Measurements from ENCODE around the gene SPEG. TPM values are rescaled to one million over a fixed set of nuclear protein-coding genes. Genes with fewer than 3 reads are reported as not detected.

Gene SPEG
- total RNA-seq, 1 donor from 2014 or later = 390 TPM

DNA sequence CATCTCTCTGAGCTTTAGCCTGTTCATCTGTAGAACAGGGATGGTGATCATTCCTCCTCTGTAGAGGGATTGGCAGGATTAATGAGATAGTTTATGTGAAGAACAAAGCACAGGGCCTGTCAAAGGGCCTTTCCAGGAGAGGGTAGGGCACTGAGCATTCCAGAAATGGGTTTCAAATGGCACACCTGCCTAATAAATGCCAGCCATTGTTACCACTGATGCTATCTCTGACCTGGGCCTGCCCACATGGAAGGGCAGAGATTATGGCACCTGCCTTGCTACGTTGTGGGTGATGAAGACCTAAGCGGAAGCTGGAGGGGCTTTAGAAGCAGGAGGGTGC, 33.1 kb downstream of the SPEG start:
- H3K27me3 ChIP-seq = no peaks in the 10 kb centered on the region
- TF ChIP-seq, protein P1, sequence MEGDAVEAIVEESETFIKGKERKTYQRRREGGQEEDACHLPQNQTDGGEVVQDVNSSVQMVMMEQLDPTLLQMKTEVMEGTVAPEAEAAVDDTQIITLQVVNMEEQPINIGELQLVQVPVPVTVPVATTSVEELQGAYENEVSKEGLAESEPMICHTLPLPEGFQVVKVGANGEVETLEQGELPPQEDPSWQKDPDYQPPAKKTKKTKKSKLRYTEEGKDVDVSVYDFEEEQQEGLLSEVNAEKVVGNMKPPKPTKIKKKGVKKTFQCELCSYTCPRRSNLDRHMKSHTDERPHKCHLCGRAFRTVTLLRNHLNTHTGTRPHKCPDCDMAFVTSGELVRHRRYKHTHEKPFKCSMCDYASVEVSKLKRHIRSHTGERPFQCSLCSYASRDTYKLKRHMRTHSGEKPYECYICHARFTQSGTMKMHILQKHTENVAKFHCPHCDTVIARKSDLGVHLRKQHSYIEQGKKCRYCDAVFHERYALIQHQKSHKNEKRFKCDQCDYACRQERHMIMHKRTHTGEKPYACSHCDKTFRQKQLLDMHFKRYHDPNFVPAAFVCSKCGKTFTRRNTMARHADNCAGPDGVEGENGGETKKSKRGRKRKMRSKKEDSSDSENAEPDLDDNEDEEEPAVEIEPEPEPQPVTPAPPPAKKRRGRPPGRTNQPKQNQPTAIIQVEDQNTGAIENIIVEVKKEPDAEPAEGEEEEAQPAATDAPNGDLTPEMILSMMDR (IDR thresholded peaks at IDR 0.05) = no peak
- no peaks in the 10 kb centered on the region for H3K9me3 ChIP-seq
- peak overlapping the region in 1 of 2 donors; percentile 73 for H3K27ac ChIP-seq
- no peak overlapping the region for H3K4me3 ChIP-seq
- intact Hi-C loops (cut with DNase I) = no loop called here
- H3K36me3 ChIP-seq = peaks cover 89 to 93% of the 10 kb centered on the region in 2 donors
- peaks cover 3 to 22% of the 10 kb centered on the region in 2 donors for H3K4me1 ChIP-seq
- DNase-seq (ENCODE audit: low spot score in 2 of 2) = no peak

DNA sequence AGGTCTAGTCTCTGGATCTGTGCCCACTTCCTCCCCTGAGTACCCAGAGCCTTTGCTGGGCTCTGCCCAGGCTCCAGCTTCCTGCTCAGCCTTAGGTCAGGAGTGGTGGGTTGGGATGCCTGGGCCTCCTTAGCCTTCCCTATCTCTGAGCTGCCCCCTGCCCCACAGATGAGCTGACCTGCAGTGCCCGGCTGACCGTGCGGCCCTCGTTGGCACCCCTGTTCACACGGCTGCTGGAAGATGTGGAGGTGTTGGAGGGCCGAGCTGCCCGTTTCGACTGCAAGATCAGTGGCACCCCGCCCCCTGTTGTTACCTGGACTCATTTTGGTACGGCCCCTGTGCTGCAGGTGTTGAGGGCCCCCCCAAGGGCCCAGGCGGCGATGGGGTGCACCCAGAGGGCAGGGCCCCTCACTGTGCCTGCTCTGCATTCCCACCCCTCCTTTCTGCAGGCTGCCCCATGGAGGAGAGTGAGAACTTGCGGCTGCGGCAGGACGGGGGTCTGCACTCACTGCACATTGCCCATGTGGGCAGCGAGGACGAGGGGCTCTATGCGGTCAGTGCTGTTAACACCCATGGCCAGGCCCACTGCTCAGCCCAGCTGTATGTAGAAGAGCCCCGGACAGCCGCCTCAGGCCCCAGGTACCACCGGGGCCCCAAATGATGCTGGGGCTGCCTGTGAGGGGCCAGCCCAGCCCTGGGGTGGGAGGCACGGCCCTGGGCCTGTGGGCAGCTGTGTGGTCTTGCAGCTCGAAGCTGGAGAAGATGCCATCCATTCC, 34.0 kb downstream of the SPEG start:
- TF ChIP-seq, protein P1 (IDR thresholded peaks at IDR 0.05) = no peak
- intact Hi-C loops (cut with DNase I) = no loop called here
- DNase-seq (ENCODE audit: low spot score in 2 of 2) = no peak
- Histone ChIP-seq H3K9me3 (no peaks in the 10 kb centered on the region), H3K4me3 (no peak overlapping the region), H3K27ac (peak overlapping the region in 1 of 2 donors; percentile 73), H3K36me3 (peaks cover 88 to 100% of the 10 kb centered on the region in 2 donors), H3K4me1 (peaks cover 3 to 22% of the 10 kb centered on the region in 2 donors), H3K27me3 (no peaks in the 10 kb centered on the region)

DNA sequence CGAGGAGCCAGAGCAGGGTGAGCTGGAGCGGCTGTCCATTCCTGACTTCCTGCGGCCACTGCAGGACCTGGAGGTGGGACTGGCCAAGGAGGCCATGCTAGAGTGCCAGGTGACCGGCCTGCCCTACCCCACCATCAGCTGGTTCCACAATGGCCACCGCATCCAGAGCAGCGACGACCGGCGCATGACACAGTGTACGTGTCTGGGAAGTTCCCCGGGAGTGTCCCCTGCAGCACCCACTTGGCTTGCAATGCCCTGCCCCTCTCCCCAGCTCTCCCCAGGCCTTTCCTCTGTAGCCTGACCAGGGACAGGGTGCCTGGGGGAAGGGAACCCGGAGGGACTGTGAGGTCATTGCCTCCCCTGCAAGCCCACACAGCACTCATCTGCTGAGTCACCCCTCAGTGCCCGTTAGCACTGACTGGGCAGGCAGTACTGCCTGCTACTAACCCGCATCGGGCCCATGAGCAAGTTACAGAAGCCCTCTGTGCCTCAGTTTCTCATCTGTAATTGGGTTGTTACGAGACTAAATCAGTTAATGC, 34.6 kb downstream of the SPEG start:
- intact Hi-C loops (cut with DNase I) = no loop called here
- no peaks in the 10 kb centered on the region for H3K9me3 ChIP-seq
- TF ChIP-seq, protein P1 (IDR thresholded peaks at IDR 0.05) = no peak
- no peaks in the 10 kb centered on the region for H3K27me3 ChIP-seq
- no peak overlapping the region for H3K4me3 ChIP-seq
- peak overlapping the region in 1 of 2 donors; percentile 73 for H3K27ac ChIP-seq
- H3K4me1 ChIP-seq = peaks cover 3 to 17% of the 10 kb centered on the region in 2 donors
- DNase-seq (ENCODE audit: low spot score in 2 of 2) = no peak
- H3K36me3 ChIP-seq = peaks cover 87 to 98% of the 10 kb centered on the region in 2 donors

DNA sequence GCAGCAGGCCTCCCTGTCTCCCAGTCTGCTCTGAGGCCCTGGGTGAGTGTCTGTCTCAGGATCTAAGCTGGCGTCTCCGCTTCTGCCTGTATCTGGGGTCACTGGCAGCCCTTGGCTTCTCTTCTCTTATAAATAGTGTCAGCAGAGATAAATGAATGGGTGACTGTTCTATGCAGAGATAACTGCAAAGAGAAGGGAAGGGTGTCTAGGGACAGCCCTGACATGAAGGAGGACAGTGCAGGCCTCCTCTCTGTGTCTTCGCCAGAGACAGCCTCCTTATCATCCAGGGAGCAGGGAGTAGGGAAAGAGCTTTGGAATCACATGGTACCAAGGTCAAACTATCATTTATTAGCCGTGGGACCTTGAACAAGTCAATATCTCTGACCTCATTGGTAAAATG, 35.8 kb downstream of the SPEG start:
- TF ChIP-seq, protein P1 (IDR thresholded peaks at IDR 0.05) = no peak
- H3K27ac ChIP-seq = peak overlapping the region in 1 of 2 donors; percentile 73
- H3K36me3 ChIP-seq = peaks cover 78 to 97% of the 10 kb centered on the region in 2 donors
- no peak for DNase-seq (ENCODE audit: low spot score in 2 of 2)
- no peak overlapping the region for H3K4me3 ChIP-seq
- no peaks in the 10 kb centered on the region for H3K27me3 ChIP-seq
- H3K4me1 ChIP-seq = peaks cover 0 to 9% of the 10 kb centered on the region in 2 donors
- no peaks in the 10 kb centered on the region for H3K9me3 ChIP-seq
- intact Hi-C loops (cut with DNase I) = no loop called here

DNA sequence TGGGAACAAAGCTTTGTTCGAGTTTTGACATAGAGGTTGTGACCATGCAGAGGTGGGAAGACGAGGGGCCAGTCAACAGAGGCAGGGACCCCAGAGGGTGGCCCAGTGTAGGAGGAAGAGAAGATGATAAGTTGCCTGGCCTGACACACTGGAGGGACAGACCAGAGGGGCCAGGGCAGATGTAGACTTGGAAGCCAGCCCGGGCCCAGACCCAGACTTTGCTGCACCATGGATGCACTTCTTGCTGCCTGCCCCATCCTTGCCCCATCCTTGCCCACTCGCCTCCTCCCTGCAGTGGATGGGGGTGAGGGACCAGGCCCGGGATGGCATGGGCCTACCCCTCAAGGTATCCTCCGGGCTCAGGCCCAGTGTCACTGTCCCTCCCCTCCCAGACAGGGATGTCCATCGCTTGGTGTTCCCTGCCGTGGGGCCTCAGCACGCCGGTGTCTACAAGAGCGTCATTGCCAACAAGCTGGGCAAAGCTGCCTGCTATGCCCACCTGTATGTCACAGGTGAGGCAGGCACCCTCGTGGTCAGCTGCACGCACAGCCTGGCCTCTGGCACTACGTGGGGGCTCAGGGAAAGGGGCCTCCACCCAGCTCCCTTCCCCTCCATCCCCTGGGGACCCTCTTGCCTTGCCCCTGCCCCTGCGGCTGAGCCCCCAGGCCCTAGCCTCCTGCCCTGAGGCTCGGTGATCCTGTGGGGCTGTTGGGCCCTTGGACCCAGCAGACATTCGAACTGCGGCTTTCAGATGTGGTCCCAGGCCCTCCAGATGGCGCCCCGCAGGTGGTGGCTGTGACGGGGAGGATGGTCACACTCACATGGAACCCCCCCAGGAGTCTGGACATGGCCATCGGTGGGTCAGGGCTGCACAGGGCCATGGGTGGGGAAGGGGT, 37.1 kb downstream of the SPEG start:
- no peak overlapping the region for H3K4me3 ChIP-seq
- peak overlapping the region; percentile 43 to 73 for H3K27ac ChIP-seq
- no peaks in the 10 kb centered on the region for H3K9me3 ChIP-seq
- TF ChIP-seq, protein P1 (IDR thresholded peaks at IDR 0.05) = no peak
- no peaks in the 10 kb centered on the region for H3K27me3 ChIP-seq
- DNase-seq (ENCODE audit: low spot score in 2 of 2) = no peak
- H3K4me1 ChIP-seq = peaks cover 0 to 5% of the 10 kb centered on the region in 2 donors
- intact Hi-C loops (cut with DNase I) = no loop called here
- peaks cover 70 to 89% of the 10 kb centered on the region in 2 donors for H3K36me3 ChIP-seq
